ELF-1 (cell line): ENCODE results near the gene MRC2.

ENCODE experiments used
- DNase-seq: peaks from one replicate; pipeline ENCODE4 v3.0.0-alpha.2; 2016; ENCODE audit warnings: low read depth, low spot score

The MRC2 gene

DNA sequence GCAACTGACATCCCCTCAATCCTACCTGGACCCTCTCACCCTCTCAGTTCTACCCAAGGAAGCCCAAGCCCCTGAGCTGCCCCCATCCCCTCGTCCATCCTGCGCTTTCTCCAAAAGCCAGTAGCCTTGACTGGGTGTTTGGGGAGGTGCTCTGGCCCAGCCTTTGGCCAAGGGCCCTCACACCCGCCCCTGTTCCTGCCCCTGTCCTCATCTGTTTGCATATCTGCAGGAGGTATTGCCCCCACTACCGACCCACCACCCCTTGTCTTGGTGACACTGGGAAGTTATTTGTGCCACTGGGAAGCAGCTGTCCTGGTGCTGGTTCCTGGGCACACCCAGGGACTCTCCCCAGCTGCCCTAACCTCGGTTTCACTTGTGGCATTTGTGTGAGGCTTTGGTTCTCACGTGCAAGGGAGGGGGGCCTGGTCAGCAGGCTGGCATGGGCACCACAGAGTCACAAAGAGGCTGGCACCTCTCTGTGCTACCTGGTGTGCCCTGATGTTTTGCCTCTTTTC, 75.3 kb downstream of the MRC2 start:
- no peak for DNase-seq

DNA sequence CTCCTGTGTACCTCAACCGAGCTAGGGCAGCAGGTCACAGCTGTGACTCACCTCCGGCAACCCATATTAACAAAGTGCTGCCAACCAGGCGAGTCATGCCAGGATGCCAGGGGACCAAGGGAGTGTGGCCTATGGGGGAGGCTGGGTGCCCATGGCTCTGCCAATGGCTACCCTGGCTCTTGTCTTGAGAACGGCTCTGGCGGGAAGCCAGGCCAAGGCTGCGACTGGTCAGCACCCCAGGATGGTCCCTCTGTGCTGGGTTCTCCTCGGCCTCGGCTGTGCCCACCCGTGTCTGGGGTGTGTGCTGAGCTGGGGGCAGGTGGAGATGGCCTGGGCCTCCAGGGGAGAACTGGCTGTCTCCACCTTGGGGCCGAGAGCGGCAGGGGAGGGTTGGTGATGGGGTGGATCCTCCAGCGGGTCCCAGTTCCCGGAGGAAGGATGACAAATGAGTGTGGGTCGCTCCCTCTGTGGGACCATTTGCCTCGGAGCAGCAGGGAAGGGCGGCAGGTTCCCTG, 75.8 kb downstream of the MRC2 start:
- DNase-seq = no peak

DNA sequence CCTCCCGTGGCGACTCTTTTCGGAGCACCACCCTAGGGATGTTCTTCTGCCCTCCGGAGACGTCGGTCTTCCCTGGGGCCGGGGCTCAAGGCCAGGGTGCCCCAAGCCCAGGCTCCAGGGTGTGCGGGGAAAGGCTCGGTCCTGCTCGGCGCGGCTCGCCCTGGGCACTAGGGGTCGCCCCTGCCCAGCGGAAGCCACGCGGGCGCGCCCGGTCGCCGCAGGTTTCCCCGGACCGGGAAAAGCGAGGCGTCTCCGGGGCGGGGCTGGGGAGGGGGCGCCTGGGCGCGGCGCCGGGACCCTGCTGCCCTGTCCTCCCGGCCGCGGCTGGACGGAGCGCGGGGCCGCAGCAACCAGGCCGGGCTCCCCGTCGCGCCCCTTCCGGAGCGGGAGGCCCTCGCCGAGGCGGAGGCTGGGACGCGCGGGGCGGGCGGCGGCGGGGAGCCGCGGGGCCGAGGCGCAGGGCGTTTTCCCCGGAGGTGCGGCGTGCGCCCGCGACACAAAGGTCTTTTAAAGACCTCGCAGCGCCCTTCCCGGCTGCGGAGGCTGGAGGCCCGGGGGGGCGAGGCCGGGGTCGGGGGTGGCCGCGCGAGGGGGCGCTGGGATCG, 76.4 kb downstream of the MRC2 start:
- peak; percentile 79 for DNase-seq

DNA sequence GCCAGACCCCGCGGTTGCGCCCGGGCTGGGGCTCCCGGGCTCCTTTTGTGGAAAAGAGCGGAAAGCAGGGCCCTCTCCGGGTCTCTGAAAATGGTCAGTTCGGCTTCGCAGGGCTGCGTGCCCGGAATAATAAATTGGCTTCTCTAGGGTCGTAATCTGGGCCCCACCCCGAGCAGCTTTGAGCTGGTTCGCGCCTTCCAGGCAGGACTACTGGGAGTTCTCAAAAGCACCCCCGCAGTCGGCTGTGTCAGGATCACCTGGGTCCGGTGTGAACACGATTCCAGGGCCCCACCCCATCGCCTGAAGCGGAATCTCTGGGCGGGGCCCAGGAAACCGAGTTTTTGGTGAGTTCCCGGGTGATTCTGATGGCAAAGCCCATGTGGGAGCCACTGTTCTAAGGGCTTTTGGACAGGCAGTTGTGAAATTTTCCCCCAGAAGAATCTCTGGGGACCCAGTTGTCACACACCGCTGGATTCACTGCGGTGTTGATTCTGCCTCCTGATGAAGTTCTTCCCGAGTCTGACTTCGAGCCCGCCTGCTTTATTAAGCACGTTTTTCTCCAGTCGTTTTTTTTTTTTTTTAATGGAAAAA, 77.0 kb downstream of the MRC2 start:
- peak; percentile 61 for DNase-seq

DNA sequence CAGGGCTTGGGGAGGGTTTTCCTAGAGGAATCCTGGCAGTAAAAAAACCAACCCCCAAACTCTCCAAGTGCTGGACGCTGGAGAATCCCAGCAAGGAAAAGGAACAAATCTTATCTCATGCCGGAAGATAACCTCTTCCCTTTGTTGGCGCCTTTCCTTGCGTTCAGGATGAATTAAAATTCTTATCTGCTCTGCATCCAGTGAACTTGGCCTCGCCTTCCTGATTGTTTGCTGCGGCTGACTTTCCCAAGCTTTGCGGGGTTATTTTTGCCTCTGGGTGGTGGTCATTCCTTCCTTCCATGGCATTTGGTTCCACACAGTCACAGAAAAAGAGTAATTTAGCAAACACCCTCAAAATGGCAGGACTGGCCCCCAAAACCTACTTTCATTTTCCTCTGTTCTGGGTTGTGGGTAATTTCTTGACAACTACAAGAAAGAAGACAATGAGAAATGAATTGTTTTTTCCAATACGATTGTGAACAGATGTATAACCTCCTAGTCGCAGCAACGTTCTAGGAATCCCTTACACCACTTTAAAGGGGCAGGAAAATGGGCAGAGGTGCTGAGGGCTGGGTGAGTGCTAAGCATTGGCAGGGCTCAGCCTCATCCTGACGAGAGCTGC, 77.8 kb downstream of the MRC2 start:
- DNase-seq = no peak

DNA sequence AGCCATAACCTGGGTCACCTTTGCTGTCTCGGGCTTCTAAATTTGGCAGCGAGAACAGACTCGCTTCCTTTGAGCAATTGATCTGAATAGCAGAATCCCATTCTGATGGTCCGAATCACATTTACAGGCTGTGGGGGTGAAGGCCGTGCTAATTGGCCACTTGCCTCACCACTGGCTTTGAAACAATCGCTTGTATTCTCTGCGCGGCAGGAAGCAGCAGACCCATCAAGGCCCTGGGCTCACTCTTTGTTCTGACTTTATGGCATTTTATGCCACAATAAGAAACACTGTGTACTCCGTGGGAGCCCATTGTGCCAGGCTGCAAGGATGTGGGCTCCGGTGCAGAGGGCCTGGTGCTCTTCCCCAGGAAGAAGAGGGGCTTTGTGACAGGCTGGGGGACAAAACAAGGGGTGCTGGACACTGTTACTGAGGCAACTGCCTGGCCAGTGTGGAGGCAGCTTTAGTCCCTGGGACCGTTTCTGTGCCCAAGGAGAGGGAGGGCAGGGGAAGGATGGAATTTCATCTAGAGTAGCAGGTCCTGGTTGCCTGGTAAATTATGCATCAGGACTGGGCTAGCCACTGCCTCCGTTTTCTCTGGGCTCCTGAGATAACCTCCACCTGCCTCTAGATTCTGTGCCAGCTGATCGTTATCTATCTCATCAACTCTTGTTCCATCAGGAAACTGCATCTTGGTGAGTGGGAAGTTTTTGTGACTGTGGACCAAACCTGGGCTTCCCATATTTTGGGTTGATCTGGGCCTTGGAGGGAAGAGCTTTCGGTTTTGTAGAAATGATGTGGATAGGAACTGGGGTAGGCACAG, 78.5 kb downstream of the MRC2 start:
- peak; percentile 57 for DNase-seq

DNA sequence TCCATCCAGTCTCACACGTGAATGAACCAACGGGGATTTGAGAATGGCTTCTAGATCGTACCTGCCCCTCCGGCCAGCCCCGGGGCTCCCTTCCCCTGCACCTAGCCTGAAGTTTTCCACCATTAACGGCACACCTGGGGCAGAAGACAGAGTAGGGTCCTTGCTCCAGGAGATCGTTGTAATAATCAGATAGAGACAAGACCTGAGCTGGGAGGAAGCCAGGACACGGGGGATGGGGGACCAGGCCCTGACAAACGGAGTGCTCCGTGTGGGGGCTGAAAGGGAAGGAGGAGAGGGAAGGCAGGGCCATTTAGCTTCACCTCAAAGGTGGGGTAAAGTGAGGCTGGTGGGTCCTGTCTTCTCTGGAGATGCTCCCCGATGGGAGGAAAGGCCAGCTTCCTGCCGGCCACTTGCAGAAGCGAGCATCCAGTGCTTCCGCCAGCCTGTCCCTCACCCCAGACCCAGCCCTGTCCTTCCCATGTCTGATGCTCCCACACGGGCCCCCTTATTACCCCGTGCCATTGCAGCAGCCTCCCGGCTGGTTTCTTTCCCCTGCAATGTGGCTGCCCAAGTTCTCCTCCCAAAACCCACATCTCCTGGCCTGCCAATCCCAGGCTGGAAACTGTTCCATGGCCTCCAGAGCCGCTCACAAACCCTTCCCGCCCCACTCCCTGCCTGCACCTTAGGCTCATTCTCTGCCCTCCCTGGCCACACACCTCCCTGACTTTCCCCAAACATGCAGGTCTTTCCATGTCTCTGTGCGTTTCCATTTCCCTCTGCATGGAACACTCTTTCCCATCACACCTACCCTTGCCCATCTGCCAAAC, 79.3 kb downstream of the MRC2 start:
- DNase-seq = no peak

DNA sequence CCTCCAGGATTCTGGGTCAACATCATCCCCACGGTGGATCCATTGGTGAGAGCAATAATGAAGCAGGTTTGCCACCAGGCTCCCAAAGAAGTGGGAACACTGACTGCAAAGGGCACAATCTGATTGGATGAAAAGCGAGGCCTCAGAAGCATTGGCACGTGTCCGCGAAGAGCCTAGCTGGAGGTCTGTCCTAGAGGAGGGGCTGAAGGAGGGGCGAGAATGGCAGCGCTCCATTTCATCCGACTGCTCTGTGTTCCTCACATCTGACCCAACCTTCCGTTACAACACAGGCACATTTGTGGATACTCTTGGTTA, 79.9 kb downstream of the MRC2 start:
- no peak for DNase-seq

DNA sequence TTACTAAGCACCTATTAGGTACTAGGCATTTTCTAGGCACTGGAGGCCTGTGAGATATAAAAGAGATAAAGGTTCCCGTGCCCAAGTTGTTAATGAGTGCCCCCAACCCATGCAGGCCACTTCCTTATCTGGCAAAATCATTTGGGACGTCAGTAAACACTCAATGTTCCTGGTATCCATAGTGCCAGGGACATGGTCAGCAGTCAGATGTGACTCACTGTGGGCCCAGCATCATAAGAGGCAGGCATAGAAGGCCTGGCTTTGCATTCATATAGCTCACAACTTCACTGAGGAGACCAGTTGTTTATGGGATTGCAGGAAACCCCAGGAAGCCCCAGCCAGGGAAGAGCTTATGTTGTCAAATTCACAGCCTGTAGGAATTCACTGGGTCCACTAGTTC, 81.1 kb downstream of the MRC2 start:
- DNase-seq = no peak

DNA sequence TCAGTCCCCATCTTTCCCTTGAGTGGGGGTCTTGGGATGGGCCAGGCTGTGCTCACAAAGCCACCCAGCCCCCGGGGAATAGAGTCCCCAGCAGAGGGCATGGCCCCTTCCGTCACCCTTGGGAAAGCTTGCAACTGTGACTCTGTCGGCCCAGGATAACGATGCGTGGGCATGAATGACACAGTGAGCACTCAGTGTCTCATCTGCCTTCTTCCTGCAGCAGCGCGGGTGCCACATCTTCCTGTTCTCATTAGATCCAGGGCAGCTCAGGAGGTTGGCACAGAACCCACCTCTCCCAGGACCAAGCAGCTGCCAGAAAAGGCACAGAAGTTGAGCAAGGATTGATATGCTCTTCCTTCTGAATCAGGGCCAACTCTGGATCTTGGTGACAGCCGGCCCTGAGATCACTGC, 84.7 kb downstream of the MRC2 start:
- no peak for DNase-seq

DNA sequence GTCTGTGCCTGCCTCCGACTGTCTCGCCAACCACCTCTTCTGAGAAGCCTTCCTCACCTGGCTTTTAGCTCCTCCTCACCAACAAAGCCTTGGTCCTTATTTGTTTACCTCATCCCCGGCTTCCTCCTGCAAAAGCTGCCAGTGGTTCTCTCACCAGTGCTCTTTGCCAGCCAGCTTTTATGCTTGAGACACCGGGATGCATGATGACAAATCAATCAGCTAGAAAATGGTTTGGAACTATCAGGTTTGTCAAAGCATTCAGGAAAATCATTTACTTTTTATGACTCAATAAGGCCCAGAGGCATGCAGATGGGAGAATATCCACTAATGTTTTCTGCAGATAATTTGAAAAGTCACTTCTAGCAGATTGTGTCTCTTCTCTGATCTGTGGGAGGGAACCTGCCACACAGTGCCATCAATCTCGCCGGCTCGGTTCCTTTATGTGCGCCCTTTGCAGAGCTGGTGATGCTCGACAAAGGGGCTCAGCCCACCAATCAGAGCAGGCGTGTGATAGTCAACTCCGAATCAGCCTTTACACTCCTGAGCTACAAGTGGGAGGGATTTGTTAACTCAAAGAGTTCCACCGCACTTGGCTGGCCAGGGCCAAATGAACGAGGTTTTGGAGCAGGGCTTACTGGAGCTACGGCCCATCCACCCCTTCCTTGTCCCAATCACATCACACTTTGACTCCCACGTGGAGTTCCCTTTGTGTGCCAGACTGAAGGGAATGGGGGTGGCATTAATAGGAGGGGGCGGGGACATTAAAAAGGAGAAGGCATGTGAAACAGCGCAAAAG, 85.8 kb downstream of the MRC2 start:
- no peak for DNase-seq

DNA sequence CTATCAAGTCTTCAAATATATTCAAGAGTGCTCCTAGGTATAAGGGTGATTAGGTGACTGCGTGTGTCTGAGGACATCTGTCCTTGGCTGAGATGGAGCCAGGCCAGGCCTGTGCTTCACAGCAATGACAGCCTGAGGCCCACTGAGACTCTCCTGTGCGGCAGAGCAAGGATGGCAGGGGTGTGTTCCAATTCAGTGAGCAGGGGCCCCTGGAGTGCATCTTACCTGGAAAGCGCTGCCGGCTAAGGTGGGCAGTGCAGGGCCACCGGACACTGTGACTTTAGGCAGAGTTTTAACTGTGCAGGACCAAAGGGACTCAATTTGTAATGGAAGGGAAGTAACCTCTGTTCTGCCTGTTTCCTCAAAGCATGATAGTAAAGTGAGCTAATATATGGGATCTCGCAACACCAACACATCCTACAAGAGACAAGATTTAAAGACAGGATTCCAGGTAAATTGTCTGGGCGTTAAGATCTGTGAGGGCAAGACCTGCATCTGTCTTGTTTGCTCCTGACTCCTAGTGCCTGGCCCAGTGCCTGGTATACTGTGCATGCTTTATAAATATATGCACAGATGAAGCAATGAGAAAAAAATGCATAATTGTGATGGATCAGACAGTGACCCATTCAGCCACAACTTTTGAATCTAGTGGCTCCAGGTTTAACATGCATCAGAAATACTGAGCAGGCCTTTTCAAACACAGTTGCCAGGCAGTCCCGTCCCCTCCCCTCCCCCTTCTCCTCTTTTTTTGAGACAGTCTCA, 86.7 kb downstream of the MRC2 start:
- DNase-seq = no peak

DNA sequence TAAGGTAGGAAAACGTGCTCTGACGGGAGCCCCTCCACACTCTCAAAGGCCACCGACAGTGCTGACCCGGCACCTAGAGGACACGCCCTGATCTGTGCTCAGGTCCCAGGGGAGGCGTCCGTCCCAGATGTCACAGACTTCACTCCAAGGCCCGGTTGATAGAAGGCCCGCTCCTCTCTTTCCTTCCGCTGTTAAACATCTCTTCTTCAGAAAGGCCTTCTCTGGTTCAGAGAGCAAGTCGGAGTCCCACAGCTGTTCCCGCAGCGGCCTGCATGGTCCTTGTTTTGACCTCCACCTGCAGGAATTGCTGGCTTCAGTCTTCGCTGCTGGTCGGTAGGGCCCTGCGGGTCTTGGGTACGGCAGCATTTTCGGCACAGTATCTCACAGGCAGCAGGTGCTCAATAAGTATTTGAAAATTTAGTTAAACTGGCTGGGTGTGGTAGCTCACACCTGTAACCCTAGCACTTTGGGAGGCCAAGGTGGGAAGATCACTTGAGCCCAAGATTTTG, 88.5 kb downstream of the MRC2 start:
- no peak for DNase-seq

DNA sequence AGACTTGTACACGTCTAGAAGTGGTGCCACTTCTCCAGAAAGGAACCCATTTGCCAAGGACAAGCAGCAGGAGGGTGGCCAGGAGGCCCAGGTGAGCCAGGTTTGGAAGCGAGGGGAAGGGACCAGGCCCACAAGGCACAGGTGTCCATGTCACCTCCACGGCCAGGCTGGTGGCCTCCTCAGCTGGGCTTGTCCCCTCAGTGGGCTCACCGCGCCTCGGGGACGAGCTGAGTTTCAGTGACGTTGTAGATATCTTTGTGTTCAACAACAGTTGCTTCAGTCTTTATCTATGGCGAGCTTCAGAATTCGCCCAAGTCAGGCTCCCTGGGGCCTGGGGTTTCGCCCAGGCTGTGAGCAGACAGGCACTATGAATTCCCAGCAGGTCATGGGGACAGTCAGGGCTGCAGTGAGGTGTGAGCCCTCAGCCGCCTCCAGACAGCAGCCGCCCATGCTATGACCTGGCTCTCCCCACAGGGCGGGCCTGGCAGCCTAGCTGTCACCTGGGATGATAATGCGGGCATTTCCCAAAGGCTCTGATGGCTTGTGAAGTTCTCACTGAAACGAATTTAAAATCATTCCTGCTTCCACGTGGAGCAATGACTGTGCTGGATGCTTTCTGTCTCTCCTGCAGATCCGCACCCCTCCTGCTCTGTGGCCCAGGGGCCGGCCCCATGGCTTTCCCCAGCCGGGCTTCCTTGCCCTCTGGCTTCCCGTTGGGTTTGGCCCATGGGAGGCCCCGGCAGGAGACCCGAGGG, 89.5 kb downstream of the MRC2 start:
- DNase-seq = no peak

DNA sequence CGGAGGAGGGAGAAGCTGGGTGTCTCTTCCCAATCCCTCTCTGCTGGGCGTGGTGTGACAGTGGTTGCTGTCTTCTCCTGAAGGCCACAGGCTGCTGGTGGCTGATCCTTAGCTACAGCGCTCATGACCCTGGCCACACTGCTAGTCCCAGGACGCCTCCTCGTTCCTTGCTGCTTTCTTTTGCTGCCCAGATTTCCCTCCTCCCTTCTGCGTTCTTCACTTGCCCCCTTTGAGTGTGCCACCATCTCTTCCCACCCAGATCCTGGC, 90.1 kb downstream of the MRC2 start:
- no peak for DNase-seq

DNA sequence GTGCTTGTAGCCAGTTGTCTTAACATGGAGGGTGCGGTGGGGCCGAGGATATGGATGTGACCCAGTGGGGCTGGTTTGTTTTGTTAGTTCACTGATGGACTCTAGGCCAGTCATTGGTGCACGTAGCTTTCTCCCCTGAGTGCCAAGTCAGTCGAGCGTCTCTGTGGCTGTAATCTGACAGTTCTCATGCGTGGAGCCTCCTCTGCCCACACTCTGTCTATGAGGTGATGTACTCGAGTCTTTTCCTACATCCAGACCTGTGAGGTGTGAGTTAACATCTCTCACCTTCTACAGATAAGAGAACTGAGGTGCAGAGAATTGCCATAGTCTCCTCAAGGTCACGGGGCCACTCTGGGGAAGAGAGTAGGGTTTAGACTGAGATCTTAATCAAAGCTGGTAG, 90.4 kb downstream of the MRC2 start:
- DNase-seq = no peak

DNA sequence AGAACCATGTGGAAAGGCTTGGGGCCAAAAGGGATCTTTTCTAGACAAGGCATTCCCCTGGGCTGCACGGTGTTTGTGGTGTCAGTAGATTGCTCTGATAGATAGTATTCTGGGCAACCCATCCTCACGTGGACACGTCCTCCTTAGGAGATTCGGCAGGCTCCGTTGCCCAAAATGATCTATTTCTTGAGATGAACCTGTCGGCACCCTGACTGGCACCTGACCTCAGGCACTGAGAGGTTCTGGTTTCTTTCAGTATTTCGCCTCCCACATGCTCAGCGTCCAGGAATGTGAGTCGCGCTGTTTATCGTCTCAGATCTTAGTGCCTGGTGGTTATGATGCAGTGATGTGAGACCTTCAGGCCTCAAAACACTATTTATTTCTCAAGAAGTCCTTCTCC, 91.0 kb downstream of the MRC2 start:
- DNase-seq = peak; percentile 66

DNA sequence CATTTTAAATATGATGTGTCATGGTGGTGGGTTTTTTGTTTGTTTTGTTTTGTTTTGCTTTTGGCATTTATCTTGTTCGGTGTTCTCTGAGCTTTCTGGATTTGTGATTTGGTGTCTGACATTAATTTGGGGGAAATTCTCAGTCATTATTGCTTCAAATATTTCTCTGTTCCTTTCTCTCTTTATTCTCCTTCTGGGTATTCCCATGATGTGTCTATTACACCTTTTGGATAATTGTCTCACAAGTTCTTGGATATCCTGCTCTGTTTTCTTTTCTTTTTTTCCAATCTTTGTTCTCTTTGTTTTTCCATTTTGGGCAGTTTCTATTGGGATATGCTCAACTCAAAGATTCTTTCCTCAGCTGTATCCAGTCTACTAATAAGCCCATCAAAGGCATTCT, 92.1 kb downstream of the MRC2 start:
- DNase-seq = no peak
